Effector memory CD8-positive, alpha-beta T cell (primary cell): ENCODE data around the gene MVK.
A peak's percentile ranks its signal among the peaks of the same experiment; 100 is the strongest.

Source experiments
- ATAC-seq: fragments of 150-1000 bp; cut with Tn5 transposase; replicated peaks from 2 replicates; pipeline ENCODE4 v1.10.0; 2021; ENCODE audit warnings: mild to moderate bottlenecking, moderate library complexity
- DNase-seq, 3 experiments: peaks; one replicate each; pipeline ENCODE4 v3.0.0; 2021
- H3K27ac Mint-ChIP-seq, 2 donors: one replicate each; pipeline ENCODE4 v1.8.0; 2022; ENCODE audit warnings: mild to moderate bottlenecking in 2 of 2, mixed read lengths in 2 of 2, moderate library complexity in 2 of 2
- H3K27me3 Mint-ChIP-seq, 2 donors: one replicate each; pipeline ENCODE4 v1.8.0; 2022; ENCODE audit warnings: mixed read lengths in 2 of 2
- H3K36me3 Mint-ChIP-seq: one replicate; pipeline ENCODE4 v1.8.0; 2022; ENCODE audit warnings: mild to moderate bottlenecking, moderate library complexity, mixed read lengths; ENCODE audit not compliant: insufficient read depth
- H3K4me1 Mint-ChIP-seq, 2 donors: one replicate each; pipeline ENCODE4 v1.8.0; 2022; ENCODE audit warnings: low read depth in 2 of 2, mixed read lengths in 2 of 2
- H3K4me3 Mint-ChIP-seq, 2 donors: one replicate each; pipeline ENCODE4 v1.8.0; 2022; ENCODE audit warnings: mild to moderate bottlenecking in 2 of 2, mixed read lengths in 2 of 2, moderate library complexity in 2 of 2
- H3K9me3 Mint-ChIP-seq, 2 donors: one replicate each; pipeline ENCODE4 v1.8.0; 2022; ENCODE audit warnings: mixed read lengths in 2 of 2

Gene MVK

DNA sequence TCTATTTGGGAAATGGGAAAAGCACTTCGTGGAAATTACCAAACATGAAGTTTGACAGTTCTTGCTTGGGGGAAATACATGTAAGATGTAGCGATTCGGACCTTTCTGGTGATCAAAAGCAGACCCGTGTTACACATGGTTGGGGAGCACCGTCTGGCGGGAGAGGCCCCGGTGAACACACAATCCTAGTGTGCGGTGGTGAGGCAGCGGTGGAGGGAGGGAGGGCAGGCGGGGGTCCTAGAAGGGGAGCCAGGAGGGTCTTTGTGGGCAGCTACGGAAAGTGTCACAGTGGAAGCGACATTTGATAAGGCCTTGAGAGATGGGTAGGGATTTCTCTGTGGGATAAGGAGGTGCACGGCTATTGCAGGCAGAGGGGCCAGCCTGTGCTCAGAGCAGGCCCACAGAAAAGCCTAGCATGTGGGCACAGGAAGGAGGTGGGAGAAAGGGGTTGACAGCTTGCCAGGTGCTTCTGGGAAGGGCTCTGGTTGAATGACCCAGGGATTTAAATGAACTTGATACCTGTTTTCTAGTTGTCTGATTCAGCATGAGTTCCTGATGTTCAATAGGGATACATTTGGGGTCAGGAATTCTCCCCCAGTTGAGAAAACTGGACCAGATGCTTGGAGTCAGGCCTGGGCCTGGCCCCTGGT lies 7.2 kb downstream of the MVK start:
- Mint-ChIP-seq H3K27ac (no peak overlapping the region), H3K4me1 (no peaks in the 10 kb centered on the region), H3K4me3 (no peak overlapping the region), H3K9me3 (no peaks in the 10 kb centered on the region), H3K27me3 (no peaks in the 10 kb centered on the region), H3K36me3 (peaks cover 14% of the 10 kb centered on the region)
- DNase-seq (no peak), ATAC-seq (no peak)

DNA sequence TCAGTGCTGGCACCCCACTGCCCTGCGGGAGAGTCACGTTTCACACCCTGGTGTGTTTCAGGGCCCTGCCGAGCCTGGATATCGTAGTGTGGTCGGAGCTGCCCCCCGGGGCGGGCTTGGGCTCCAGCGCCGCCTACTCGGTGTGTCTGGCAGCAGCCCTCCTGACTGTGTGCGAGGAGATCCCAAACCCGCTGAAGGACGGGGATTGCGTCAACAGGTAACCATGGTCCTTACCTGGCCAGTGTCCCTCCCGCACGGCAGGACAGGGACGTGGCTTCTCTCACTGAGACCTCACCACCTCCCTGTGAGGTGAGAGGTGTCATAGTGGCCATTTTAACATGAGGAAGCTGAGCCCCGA lies 7.7 kb downstream of the MVK start:
- Mint-ChIP-seq H3K4me3 (no peak overlapping the region), H3K9me3 (no peaks in the 10 kb centered on the region), H3K27ac (no peak overlapping the region), H3K4me1 (no peaks in the 10 kb centered on the region), H3K27me3 (no peaks in the 10 kb centered on the region), H3K36me3 (peaks cover 13% of the 10 kb centered on the region)
- ATAC-seq (no peak), DNase-seq (no peak)

DNA sequence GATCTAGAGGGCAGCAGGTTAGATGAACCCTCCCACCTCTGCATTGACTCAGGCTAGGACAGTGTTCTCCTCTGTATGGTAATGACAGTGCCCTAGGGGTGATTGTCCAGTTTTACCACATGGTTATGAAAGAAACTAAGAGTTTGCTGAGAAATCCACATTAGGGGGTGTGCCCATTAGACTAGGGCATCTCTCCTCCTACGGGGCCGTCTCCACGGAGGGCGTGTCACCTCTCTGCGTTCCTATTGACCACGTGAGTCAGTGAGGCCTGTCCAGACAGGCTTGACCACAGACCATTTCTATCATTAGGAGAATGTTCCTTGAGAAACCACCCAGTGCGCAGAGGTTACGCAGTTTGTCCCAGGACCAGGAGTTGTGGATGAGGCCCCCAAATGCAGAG lies 8.3 kb downstream of the MVK start:
- H3K4me3 Mint-ChIP-seq = no peak overlapping the region
- DNase-seq (no peak), ATAC-seq (no peak)
- peaks cover 10% of the 10 kb centered on the region for H3K36me3 Mint-ChIP-seq
- H3K9me3 Mint-ChIP-seq = no peaks in the 10 kb centered on the region
- H3K4me1 Mint-ChIP-seq = no peaks in the 10 kb centered on the region
- no peaks in the 10 kb centered on the region for H3K27me3 Mint-ChIP-seq
- H3K27ac Mint-ChIP-seq = peak overlapping the region in 1 of 2 donors; percentile 28

DNA sequence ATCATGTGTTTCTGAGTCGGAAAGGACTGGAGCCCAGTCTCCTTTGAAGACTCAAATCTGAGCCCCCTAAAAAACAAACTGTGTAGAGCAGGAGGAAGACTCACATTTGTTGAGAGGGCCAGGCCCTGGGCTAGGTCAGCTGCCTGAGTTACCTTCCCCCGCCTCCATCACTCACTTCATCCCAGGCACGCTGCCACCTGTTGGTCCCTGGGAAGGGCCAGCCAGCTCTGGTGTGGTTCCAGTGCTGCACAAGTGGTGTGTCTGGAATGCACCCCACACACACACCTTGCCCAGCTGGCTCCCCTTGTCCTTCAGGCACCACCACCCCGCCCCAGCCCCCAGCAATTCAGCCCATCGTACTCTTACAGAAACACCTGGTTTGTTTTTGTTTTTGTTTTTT lies 9.0 kb downstream of the MVK start:
- H3K27me3 Mint-ChIP-seq = no peaks in the 10 kb centered on the region
- H3K27ac Mint-ChIP-seq = no peak overlapping the region
- no peak overlapping the region for H3K4me3 Mint-ChIP-seq
- no peak for ATAC-seq
- H3K9me3 Mint-ChIP-seq = no peaks in the 10 kb centered on the region
- peaks cover 10% of the 10 kb centered on the region for H3K36me3 Mint-ChIP-seq
- DNase-seq = no peak
- no peaks in the 10 kb centered on the region for H3K4me1 Mint-ChIP-seq

DNA sequence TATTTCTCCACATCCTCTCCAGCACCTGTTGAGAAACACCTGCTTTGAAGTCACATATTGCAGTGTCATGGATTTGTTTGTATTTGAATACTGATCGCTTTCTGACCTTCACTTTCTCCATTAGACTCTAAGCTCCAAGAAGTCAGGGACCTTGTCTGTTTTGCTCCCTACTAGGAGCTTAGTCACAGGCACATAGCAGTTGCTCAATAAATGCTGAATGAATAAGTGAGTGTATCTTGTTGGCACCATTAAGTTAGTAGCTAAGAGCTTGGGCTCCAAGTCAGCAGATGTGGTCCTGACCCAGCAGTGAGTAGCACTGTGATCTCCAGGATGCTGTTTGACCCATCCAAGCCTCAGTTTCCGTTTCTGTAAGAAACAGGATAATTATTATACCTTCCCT lies 10.1 kb downstream of the MVK start:
- Mint-ChIP-seq H3K27ac (no peak overlapping the region), H3K27me3 (no peaks in the 10 kb centered on the region), H3K4me1 (no peaks in the 10 kb centered on the region), H3K4me3 (no peak overlapping the region), H3K9me3 (no peaks in the 10 kb centered on the region), H3K36me3 (peaks cover 15% of the 10 kb centered on the region)
- no peak for ATAC-seq
- no peak for DNase-seq

DNA sequence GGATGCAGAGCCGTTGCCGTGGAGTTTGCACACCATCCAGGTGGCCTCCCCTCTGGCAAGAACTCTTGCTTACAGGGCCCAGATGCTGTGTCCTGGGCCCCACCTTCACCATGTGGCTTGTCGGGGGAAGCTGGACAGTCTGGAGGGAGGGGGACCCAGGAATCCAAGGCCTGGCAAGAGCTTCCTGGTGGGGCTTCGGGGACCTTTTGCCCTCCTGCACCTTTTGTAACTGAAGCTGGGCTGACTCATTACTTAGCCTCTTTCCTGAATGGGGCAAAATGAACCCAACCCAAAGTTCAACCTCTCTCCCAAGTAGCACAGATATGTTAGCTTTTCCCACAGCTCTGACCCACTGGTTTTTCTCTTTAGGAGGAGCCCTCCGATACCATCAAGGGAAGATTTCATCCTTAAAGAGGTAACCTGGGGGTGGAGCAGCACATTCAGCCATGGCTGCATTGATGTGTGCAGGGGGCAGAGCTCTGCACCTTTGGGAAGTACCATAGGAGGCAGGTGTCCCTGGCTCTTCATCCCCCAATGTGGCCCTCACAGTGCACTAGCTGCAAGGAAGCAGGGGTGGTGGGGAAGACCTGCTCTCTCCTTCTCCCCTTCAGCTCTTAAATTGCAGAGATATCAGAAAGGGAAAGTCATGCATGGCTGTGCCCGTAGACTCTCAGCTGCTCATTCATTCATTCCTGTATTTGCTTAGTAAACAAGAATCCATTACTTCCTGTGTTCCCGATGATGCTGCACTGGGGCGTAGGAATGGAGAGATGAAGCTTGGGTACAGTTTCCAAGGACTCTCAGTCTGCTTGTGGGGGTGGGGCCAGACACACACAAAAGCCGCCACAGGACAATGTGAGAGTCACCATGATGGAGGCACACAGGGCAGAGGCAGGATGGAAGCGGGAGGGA lies 13.0 kb downstream of the MVK start:
- Mint-ChIP-seq H3K36me3 (peaks cover 13% of the 10 kb centered on the region), H3K27ac (no peak overlapping the region), H3K9me3 (no peaks in the 10 kb centered on the region), H3K4me1 (no peaks in the 10 kb centered on the region), H3K4me3 (no peak overlapping the region), H3K27me3 (no peaks in the 10 kb centered on the region)
- ATAC-seq (no peak), DNase-seq (no peak)

DNA sequence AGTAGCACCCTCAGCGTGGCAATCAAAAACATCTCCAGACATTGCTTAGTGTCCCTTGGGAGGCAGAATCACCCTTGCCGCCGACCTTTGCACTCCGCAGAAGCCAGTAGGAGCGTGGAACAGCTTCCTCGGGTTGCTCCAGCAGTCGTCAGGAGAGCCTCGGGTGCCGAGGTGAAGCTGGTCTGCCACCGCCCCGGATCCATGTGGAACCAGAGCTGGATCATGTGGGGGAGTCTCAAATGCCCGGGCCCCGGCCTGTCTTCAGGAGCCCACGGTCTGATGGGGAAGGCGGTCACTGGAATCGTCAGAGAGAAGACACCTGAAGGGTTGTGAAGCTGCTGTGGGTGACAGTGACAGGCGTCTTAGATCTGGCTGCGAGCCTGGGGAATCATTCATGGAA lies 14.3 kb downstream of the MVK start:
- no peak overlapping the region for H3K4me3 Mint-ChIP-seq
- H3K36me3 Mint-ChIP-seq = peaks cover 11% of the 10 kb centered on the region
- no peaks in the 10 kb centered on the region for H3K27me3 Mint-ChIP-seq
- no peak overlapping the region for H3K27ac Mint-ChIP-seq
- ATAC-seq (no peak), DNase-seq (no peak)
- no peaks in the 10 kb centered on the region for H3K9me3 Mint-ChIP-seq
- H3K4me1 Mint-ChIP-seq = no peaks in the 10 kb centered on the region

DNA sequence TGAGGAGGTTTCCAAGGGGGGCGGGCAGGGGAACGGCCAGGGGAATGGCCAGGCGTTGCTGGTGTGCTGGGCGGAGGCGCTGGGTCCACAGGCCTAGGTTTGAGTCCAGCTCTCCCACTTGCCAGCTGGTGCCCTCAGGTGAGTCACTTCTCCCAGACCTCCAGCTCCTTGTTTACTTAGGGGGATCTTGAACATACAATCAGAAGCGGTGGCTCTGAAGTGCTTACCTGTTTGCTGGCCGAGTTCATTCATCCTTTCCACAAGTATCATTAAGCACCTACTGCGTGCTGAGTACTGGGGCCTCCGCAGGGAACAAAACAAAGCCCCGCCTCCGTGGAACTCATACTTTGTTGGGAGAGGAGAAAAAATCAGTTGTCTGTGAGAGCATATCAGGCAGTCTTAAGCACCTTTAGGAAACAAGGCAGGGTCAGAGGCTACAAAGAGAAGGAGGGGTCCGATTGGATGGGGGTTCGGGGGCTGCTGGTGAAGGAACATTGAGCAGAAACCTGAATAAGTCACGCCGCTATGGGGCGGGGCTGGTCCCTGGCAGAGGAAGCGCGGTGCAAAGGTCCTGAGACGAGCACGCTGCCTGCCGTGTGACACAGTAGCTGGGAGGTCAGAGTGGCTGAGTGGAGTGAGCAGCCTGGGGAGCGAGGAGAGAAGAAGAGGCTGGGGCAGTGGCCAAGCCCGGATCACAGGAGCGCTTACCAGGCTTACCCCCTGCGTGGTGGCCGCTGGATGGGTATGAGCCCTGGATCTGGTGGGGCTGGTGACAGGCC lies 15.1 kb downstream of the MVK start:
- no peak for DNase-seq
- Mint-ChIP-seq H3K4me1 (no peaks in the 10 kb centered on the region), H3K4me3 (no peak overlapping the region), H3K36me3 (peaks cover 13% of the 10 kb centered on the region), H3K27me3 (no peaks in the 10 kb centered on the region), H3K9me3 (no peaks in the 10 kb centered on the region), H3K27ac (no peak overlapping the region)
- no peak for ATAC-seq

DNA sequence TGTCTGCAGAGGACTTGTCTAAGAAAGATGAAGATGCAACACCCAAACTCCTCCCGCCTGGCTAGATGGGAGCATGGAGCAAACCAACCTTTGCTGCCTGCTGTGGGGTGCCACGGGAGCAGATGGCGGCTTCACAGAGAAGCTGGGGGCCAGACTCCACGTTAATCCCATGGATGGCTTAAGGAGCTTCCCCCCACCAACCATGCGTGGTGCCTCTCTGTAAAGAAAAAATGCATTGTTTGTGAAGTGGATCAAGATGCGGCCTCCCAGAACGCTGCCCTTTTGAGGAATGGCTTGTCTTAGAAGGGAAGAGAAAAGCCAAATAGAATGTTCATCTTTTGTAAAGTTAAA lies 15.6 kb downstream of the MVK start:
- Mint-ChIP-seq H3K9me3 (no peaks in the 10 kb centered on the region), H3K4me3 (no peak overlapping the region), H3K4me1 (peaks cover 0 to 6% of the 10 kb centered on the region in 2 donors), H3K36me3 (peaks cover 19% of the 10 kb centered on the region), H3K27ac (no peak overlapping the region), H3K27me3 (no peaks in the 10 kb centered on the region)
- no peak for DNase-seq
- no peak for ATAC-seq

DNA sequence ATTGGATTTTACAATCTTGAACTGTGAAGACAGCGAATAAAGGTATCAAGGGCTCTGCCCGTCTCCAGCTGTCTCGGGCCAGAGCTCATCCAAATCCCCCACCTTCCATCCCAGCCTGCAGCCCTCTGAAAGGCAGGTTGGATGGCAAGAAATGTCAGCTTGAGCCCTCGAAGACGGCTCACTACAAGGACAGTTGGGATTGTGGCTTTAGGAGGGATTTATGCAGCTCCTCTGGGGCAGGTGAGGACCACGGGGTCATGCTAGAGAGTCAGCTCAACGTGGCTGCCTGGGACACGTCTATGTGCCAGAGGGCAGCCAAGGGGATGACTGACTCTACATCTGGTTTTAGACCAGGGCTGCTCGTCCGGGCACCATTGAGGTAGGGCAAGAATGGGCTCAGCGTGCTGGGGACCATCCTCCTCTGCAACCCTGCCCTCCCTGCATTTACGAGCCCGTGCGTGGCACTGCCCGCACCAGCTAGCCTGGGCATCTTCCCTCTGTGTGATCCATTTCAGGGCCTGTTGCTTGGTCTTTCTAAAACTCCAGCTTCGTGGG lies 16.2 kb downstream of the MVK start:
- no peaks in the 10 kb centered on the region for H3K27me3 Mint-ChIP-seq
- H3K9me3 Mint-ChIP-seq = no peaks in the 10 kb centered on the region
- DNase-seq (no peak), ATAC-seq (no peak)
- no peak overlapping the region for H3K4me3 Mint-ChIP-seq
- no peak overlapping the region for H3K27ac Mint-ChIP-seq
- H3K4me1 Mint-ChIP-seq = peaks cover 1 to 9% of the 10 kb centered on the region in 2 donors
- H3K36me3 Mint-ChIP-seq = peaks cover 19% of the 10 kb centered on the region

DNA sequence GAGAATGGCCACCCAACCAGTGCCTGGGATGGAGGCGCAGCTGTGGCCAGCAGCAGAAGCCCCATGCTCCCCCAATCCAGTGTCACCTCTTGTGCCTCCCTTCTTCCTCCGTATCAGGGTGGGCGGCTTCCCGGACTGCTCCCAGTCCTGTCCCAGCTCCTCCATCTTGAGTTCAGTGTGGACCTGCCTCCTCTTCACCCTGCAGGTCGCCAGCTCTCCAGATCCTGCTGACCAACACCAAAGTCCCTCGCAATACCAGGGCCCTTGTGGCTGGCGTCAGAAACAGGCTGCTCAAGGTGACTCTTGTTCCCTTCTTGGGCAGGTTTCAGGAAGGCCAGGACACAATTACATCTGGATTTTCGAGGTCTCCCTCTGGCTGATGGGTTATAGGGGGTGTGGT lies 17.0 kb downstream of the MVK start:
- Mint-ChIP-seq H3K9me3 (no peaks in the 10 kb centered on the region), H3K36me3 (peaks cover 19% of the 10 kb centered on the region), H3K4me1 (peaks cover 9 to 12% of the 10 kb centered on the region in 2 donors), H3K27ac (no peak overlapping the region), H3K27me3 (no peaks in the 10 kb centered on the region), H3K4me3 (no peak overlapping the region)
- ATAC-seq = no peak
- DNase-seq = no peak

DNA sequence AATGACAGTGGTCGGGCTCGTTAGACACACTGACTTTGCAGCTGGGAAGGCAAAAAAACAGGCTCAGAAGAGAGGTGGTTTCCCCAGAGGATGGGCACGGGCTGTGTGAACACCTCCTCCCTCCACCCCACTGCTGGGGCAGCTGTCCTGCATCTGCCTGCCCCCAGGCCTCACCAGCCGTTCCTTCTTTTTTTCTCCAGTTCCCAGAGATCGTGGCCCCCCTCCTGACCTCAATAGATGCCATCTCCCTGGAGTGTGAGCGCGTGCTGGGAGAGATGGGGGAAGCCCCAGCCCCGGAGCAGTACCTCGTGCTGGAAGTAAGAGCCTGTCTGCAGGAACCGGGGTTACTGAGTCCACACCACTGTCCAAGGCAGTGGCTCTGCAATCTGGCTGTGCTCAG lies 17.4 kb downstream of the MVK start:
- no peak overlapping the region for H3K27ac Mint-ChIP-seq
- DNase-seq (no peak), ATAC-seq (no peak)
- H3K36me3 Mint-ChIP-seq = peaks cover 19% of the 10 kb centered on the region
- H3K27me3 Mint-ChIP-seq = no peaks in the 10 kb centered on the region
- H3K4me1 Mint-ChIP-seq = peaks cover 14 to 15% of the 10 kb centered on the region in 2 donors
- H3K4me3 Mint-ChIP-seq = no peak overlapping the region
- H3K9me3 Mint-ChIP-seq = no peaks in the 10 kb centered on the region

DNA sequence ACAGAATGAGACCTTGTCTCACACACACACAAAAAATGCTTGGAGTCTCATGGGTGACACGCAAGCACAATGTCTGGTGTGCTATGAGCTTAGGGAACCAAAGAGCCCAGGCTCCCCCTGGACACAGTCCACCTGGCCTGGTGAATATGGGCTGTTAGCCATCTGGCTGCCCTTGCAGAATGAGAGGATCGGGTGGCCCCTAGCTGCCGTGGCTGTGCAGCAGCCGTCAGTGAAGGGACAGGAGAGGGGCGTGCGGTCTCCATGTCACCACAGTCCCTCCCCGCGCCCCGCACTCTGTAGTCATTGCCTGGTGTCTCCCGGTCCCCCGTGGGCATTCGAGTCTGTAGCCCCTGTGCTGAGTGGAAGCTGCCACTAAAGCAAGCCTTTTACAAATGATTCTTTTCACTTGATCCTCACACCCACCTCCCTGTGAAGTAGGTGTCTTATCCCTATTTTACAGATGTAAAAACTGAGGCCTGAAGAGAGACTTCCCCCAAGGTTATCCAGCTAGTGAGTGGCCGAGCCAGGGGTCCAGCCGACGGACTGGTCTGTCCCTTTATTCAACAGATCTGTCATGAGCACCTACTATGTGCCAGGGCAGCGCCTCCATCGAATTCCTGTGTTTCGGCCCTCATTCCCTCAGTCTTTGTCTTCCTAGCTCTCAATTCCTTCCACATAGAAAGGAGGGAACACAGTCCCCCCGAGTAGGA lies 18.8 kb downstream of the MVK start:
- Mint-ChIP-seq H3K4me1 (peaks cover 15 to 16% of the 10 kb centered on the region in 2 donors), H3K4me3 (no peak overlapping the region), H3K9me3 (no peaks in the 10 kb centered on the region), H3K27ac (no peak overlapping the region), H3K27me3 (no peaks in the 10 kb centered on the region), H3K36me3 (peaks cover 19% of the 10 kb centered on the region)
- ATAC-seq (no peak), DNase-seq (no peak)
